DND-41 (cell line): Measurements from ENCODE around the gene FCN3.

Source experiments
- ATAC-seq: fragments of 200-7000 bp; cut with Tn5 transposase; 3 replicates; pipeline ENCODE4 v1.9.1; 2021; ENCODE audit warnings: low read depth; ENCODE audit not compliant: insufficient read depth
- DNase-seq: peaks from one replicate; pipeline ENCODE4 v3.0.0-alpha.2; 2020
- H2AFZ ChIP-seq: 2 replicates; pipeline ENCODE4 v1.6.0; 2012; ENCODE audit warnings: low read depth, low read length
- H3K27ac ChIP-seq: 2 replicates; pipeline ENCODE4 v1.5.1; 2012; ENCODE audit warnings: low read length, inconsistent platforms
- H3K27me3 ChIP-seq: fragments of 200-600 bp; sonication (generic); 2 replicates; pipeline ENCODE4 v1.6.0; 2012; ENCODE audit warnings: low read length, mild to moderate bottlenecking, inconsistent platforms; ENCODE audit not compliant: insufficient read depth, poor library complexity
- H3K36me3 ChIP-seq: 2 replicates; pipeline ENCODE4 v1.5.1; 2012; ENCODE audit warnings: low read length, inconsistent platforms; ENCODE audit not compliant: insufficient read depth
- H3K4me1 ChIP-seq: 2 replicates; pipeline ENCODE4 v1.5.1; 2012; ENCODE audit warnings: mild to moderate bottlenecking, low read length; ENCODE audit not compliant: insufficient read depth
- H3K4me2 ChIP-seq: 2 replicates; pipeline ENCODE4 v1.6.0; 2012; ENCODE audit warnings: mild to moderate bottlenecking, moderate library complexity, low read length, inconsistent platforms; ENCODE audit not compliant: insufficient read depth
- H3K4me3 ChIP-seq, 2 experiments: fragments of 200-600 bp in 1 of 2; shearing (Covaris generic) in 1 of 2; 2 replicates each; pipeline ENCODE4 v1.5.1; 2012 to 2016; ENCODE audit warnings: inconsistent platforms in 2 of 2, low read length in 2 of 2, mild to moderate bottlenecking in 2 of 2, low read depth in 1 of 2, moderate library complexity in 1 of 2
- H3K79me2 ChIP-seq: 2 replicates; pipeline ENCODE4 v1.6.0; 2012; ENCODE audit warnings: low read length, inconsistent platforms; ENCODE audit not compliant: insufficient read depth
- H3K9ac ChIP-seq: 2 replicates; pipeline ENCODE4 v1.6.0; 2012; ENCODE audit warnings: low read depth, mild to moderate bottlenecking, inconsistent platforms, low read length, moderate library complexity
- H3K9me3 ChIP-seq: 2 replicates; pipeline ENCODE4 v1.5.1; 2012; ENCODE audit warnings: low read length, moderate library complexity, mild to moderate bottlenecking, inconsistent platforms; ENCODE audit not compliant: insufficient read depth, severe bottlenecking
- H4K20me1 ChIP-seq: 2 replicates; pipeline ENCODE4 v1.6.0; 2012; ENCODE audit warnings: low read length; ENCODE audit not compliant: insufficient read depth
- CTCF ChIP-seq: IDR thresholded peaks from 2 replicates; pipeline ENCODE4 v1.5.1; 2012; ENCODE audit warnings: borderline replicate concordance, low read length, moderate library complexity, mild to moderate bottlenecking; ENCODE audit not compliant: poor library complexity, severe bottlenecking; ENCODE audit errors: extremely low read depth
- EZH2 ChIP-seq: IDR thresholded peaks from 3 replicates; pipeline ENCODE4 v1.6.1; 2012; ENCODE audit warnings: borderline replicate concordance, low read depth, mild to moderate bottlenecking, moderate library complexity, low read length, inconsistent platforms; ENCODE audit not compliant: severe bottlenecking

FCN3 gene

GRCh38 chr1:27374362-27375086 is at the start of gene FCN3:
TSS of gene FCN3 (minus strand) at chr1:27374824. CDS start at chr1:27374818, 6 bp downstream.
- TF ChIP-seq CTCF (no peak), EZH2 (no peak)
- no peak within 1 kb of the TSS for H3K27ac ChIP-seq

GRCh38 chr1:27423709-27424108 is 49.1 kb upstream of the FCN3 start:
- TF ChIP-seq CTCF, result no peak
- TF ChIP-seq EZH2, result no peak
- Histone ChIP-seq H3K4me3 (no peak overlapping the region), H3K79me2 (peaks cover 41% of the 10 kb centered on the region), H3K4me2 (no peak overlapping the region), H3K9ac (no peak overlapping the region), H3K4me1 (no peaks in the 10 kb centered on the region), H3K9me3 (no peaks in the 10 kb centered on the region), H3K36me3 (peaks cover 48% of the 10 kb centered on the region), H2AFZ (no peak overlapping the region), H3K27me3 (no peaks in the 10 kb centered on the region), H4K20me1 (peaks cover 9% of the 10 kb centered on the region), H3K27ac (no peak overlapping the region)
- ATAC-seq (no peak), DNase-seq (no peak)

More at GRCh38 chr1:27374362-27375086, at the start of gene FCN3:
- no peak within 1 kb of the TSS for H2AFZ ChIP-seq
- H3K36me3 ChIP-seq, result no peaks in the 10 kb centered on the region
- H3K79me2 ChIP-seq, result no peaks in the 10 kb centered on the region
- no peak for DNase-seq
- H3K4me2 ChIP-seq, result no peak within 1 kb of the TSS
- peaks cover 8% of the 10 kb centered on the region for H3K27me3 ChIP-seq
- H3K4me3 ChIP-seq, result no peak within 1 kb of the TSS
- no peaks in the 10 kb centered on the region for H4K20me1 ChIP-seq
- H3K9me3 ChIP-seq, result no peaks in the 10 kb centered on the region
- ATAC-seq, result no peak
- no peak within 1 kb of the TSS for H3K9ac ChIP-seq
- H3K4me1 ChIP-seq, result no peaks in the 10 kb centered on the region

- Histone ChIP-seq H3K27ac (no peak overlapping the region), H3K4me1 (no peaks in the 10 kb centered on the region), H3K36me3 (peaks cover 58% of the 10 kb centered on the region), H3K27me3 (no peaks in the 10 kb centered on the region), H3K4me2 (no peak overlapping the region), H2AFZ (no peak overlapping the region), H3K9ac (no peak overlapping the region), H3K4me3 (no peak overlapping the region), H4K20me1 (peaks cover 3% of the 10 kb centered on the region), H3K9me3 (no peaks in the 10 kb centered on the region), H3K79me2 (peaks cover 12% of the 10 kb centered on the region)
- no peak for TF ChIP-seq CTCF
- no peak for TF ChIP-seq EZH2
- no peak for ATAC-seq
- no peak for DNase-seq
Measured at GRCh38 chr1:27418326-27419185, 43.9 kb upstream of the FCN3 start.
